GM18951 (cell line): Measurements from ENCODE around the gene TSPY4.
"Not testable (repeated sequence)": the region's sequence is repeated elsewhere in the genome, so short reads cannot be mapped to it uniquely, and the experiment has no call there.

Experiments used
- POLR2A ChIP-seq: IDR thresholded peaks from 4 replicates; pipeline ENCODE4 v1.6.1; 2011; ENCODE audit warnings: mild to moderate bottlenecking; ENCODE audit not compliant: insufficient read length, insufficient read depth; ENCODE audit errors: extremely low read depth
- in situ Hi-C: fragments of 300-500 bp; cut with MboI; formaldehyde crosslinking; loops from one replicate; pipeline ENCODE4 v1.12.0; 2022; ENCODE audit warnings: low sequenced_read_pairs, mixed read lengths, inconsistent platforms; ENCODE audit not compliant: unreplicated experiment

TSPY4 gene, protein sequence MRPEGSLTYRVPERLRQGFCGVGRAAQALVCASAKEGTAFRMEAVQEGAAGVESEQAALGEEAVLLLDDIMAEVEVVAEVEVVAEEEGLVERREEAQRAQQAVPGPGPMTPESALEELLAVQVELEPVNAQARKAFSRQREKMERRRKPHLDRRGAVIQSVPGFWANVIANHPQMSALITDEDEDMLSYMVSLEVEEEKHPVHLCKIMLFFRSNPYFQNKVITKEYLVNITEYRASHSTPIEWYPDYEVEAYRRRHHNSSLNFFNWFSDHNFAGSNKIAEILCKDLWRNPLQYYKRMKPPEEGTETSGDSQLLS

DNA sequence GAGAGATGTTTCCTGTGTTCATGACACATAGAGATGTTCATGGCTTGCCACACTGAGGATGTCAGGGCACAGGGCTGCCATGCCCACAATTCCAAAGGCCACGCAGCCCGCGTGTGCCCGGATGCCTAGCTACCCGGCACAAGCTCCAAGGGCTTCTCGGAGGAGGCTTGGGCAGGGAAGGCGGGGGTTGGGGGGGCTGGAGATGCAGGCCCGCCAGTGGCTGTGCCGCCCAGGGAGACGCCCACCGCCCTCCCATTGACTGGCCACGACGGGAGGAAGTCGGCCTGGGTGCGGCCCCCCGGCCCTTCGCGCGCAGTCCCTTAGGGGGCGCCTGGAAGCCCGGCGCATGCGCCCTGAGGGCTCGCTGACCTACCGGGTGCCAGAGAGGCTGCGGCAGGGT, at the start of gene TSPY4:
Gene TSPY4 (plus strand): TSS at position 301 of the 400 bp plus-strand sequence. CDS start 46 bp downstream, at position 347.
- in situ Hi-C loops = not testable (repeated sequence)

DNA sequence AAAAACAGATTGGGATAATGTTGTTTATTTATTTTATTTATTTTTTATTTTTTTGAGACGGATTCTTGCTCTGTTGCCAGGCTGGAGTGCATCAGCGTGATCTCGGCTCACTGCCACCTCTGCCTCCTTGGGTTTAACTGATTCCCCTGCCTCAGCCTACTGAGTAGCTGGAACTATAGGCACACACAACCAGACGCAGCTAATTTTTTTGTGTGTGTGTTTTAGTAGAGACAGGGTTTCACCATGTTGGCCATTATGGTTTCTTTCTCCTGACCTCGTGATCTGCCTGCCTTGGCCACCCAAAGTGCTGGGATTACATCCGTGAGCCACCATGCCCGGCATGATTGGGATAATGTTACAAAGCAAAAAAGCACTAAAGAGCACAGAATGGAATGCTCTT, 16.3 kb upstream of the TSPY4 start:
- in situ Hi-C loops = no loop called here
- TF ChIP-seq POLR2A = no peak

DNA sequence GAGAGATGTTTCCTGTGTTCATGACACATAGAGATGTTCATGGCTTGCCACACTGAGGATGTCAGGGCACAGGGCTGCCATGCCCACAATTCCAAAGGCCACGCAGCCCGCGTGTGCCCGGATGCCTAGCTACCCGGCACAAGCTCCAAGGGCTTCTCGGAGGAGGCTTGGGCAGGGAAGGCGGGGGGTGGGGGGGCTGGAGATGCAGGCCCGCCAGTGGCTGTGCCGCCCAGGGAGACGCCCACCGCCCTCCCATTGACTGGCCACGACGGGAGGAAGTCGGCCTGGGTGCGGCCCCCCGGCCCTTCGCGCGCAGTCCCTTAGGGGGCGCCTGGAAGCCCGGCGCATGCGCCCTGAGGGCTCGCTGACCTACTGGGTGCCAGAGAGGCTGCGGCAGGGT, 20.2 kb downstream of the TSPY4 start, which contains the start of gene TSPY8:
Gene TSPY8 (plus strand): TSS at position 301 of the 400 bp plus-strand sequence. CDS start 46 bp downstream, at position 347.
- in situ Hi-C loops = not testable (repeated sequence)
